Measurements from ENCODE around the gene INPP4B.

GRCh38 chr4:142660728-142661127 lies 185.4 kb downstream of the INPP4B start:
- TF ChIP-seq EZH2phosphoT487 (IDR thresholded peaks at IDR 0.05; ENCODE audit: insufficient read depth, low read depth) (no peak), EZH2 (IDR thresholded peaks at IDR 0.05; ENCODE audit: insufficient read depth, poor library complexity, severe bottlenecking) (no peak)

Data from GM23248 (cell line).